Measurements from ENCODE around the gene SLC7A9.

GRCh38 chr19:32869966-32870573, 503 bp upstream of the SLC7A9 start:
- no peak for TF ChIP-seq TAF1 (IDR thresholded peaks at IDR 0.05; ENCODE audit: borderline replicate concordance, low read depth, low read length)
- no peak for TF ChIP-seq POLR2A (IDR thresholded peaks at IDR 0.05; ENCODE audit: low read depth, low read length)

Measured in GM12892 (cell line).